Fibroblast of lung (primary cell): ENCODE measurements around the gene MTHFSD.

Source experiments
- EZH2 ChIP-seq: IDR thresholded peaks from 2 replicates; pipeline ENCODE4 v1.5.1; 2012; ENCODE audit warnings: low read length, control low read depth, mild to moderate bottlenecking; ENCODE audit errors: missing control alignments
- TF ChIP-seq, protein P1 (sequence below), 2 donors: IDR thresholded peaks in 1 of 2; conservative IDR thresholded peaks in 1 of 2; 1 replicate in 1 of 2; 2 replicates in 1 of 2; pipeline ENCODE4 v1.5.1; 2011 to 2012; ENCODE audit warnings: low read length in 2 of 2, control low read depth in 1 of 2, inconsistent platforms in 1 of 2, low read depth in 1 of 2, mild to moderate bottlenecking in 1 of 2

DNA sequence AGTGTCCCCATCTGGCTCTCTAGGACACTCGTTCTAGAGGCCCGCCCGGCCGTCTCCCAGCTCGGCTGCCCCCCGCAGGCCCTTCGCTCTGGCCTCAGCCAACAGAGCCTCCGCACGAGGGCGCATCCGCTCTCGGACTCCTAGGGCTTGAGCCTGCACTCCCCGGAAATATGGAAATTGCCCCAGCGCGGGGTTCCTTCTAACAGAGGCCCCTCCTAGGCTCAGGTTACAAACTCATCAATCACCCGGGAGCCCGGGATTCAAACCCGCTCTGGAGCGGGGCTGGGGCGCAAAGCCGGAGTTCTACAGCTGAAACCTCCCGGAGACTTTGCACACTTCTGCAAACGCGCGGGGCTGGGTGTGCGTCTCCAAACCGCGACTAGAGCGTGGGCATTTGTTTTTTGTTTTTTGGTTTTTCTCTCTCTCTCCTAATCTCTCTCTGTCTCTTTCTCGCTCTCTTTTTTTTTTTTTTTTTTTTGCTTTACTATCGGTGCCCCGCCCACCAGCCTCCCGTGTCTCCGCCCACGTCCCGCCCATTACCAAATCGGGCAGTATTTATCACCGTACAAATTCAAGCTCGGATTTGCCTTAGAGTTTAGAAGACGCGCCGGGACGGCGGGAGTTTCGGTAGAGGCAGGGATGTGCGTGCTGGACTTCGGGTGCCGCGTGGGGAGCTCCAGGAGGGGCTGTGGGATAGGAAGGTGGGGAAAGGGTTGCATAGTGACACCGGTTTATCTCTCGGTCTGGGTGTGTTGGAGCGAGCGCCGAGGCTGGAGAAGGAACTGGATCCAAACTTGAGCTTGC lies 20.9 kb upstream of the MTHFSD start:
- TF ChIP-seq, protein P1, sequence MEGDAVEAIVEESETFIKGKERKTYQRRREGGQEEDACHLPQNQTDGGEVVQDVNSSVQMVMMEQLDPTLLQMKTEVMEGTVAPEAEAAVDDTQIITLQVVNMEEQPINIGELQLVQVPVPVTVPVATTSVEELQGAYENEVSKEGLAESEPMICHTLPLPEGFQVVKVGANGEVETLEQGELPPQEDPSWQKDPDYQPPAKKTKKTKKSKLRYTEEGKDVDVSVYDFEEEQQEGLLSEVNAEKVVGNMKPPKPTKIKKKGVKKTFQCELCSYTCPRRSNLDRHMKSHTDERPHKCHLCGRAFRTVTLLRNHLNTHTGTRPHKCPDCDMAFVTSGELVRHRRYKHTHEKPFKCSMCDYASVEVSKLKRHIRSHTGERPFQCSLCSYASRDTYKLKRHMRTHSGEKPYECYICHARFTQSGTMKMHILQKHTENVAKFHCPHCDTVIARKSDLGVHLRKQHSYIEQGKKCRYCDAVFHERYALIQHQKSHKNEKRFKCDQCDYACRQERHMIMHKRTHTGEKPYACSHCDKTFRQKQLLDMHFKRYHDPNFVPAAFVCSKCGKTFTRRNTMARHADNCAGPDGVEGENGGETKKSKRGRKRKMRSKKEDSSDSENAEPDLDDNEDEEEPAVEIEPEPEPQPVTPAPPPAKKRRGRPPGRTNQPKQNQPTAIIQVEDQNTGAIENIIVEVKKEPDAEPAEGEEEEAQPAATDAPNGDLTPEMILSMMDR (conservative IDR thresholded peaks at IDR 0.05 in 1 of 2, IDR thresholded peaks at IDR 0.05 in 1 of 2; ENCODE audit: low read depth in 1 of 2, low read length in 2 of 2) = peak; percentile 77 to 79
- TF ChIP-seq EZH2 = no peak
